Epithelial cell of prostate (primary cell): ENCODE data around the gene IGLL1.
"Not testable (repeated sequence)": the region's sequence is repeated elsewhere in the genome, so short reads cannot be mapped to it uniquely, and the experiment has no call there.

Experiments used
- DNase-seq: peaks from one replicate; pipeline ENCODE4 v3.0.0-alpha.2; 2011; ENCODE audit warnings: low read depth, low spot score
- H3K27ac ChIP-seq: fragments of 450-650 bp; 2 replicates; pipeline ENCODE4 v1.5.1; 2017; ENCODE audit warnings: mild to moderate bottlenecking

IGLL1 gene

DNA sequence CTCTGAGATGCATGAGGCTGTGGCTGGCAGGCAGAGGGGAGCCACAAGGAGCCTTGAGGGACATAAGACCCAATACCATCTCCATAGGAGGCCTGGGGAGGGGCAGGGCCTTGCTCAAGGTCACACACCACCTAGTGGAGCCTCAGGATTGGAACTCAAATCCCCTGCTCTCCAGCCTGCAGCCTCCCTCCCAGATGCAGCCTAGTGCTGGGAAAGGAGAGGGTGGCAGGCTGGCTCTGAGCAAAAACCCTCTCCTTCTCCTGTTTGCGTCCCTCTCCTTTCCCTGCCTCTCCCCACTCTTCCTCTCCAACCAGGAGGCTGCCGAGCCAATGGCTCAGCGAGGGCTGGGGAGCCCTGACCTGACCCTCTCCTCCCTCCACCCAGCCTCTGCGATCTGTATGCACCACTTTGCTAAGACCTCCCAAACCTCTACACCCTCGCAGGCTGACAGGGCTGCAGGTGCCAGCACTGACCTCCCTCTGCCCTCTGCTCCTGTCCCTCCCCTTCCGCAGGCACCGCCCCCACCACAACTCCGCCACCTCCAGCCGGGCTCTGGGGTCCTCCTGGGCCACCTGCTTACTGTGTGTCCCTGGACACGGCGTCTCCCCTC, 14.7 kb downstream of the IGLL1 start:
- no peak overlapping the region for H3K27ac ChIP-seq
- no peak for DNase-seq

DNA sequence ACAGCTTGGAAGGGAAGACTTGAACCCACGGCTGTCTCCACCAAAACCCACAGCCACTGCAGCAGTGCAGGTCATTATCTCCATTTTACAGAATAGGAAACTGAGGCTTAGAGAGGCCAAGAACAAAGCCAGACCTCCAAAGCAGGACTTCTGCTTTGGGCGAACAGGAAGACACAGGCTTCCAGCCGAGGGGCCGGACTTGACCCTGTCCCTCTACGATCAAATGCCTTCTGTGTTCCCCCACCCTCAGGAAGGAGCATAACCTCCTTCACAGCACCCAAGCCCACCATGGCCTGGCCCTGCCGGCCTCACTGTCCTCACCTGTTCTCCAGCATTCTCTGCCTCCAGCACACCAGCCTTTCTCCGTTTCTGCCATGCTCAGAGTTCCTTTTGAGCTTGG, 15.8 kb downstream of the IGLL1 start:
- H3K27ac ChIP-seq: no peak overlapping the region
- no peak for DNase-seq

- H3K27ac ChIP-seq: no peak overlapping the region
- DNase-seq: no peak
Observed at GRCh38 chr22:23563111-23563510, 17.0 kb downstream of the IGLL1 start.

DNA sequence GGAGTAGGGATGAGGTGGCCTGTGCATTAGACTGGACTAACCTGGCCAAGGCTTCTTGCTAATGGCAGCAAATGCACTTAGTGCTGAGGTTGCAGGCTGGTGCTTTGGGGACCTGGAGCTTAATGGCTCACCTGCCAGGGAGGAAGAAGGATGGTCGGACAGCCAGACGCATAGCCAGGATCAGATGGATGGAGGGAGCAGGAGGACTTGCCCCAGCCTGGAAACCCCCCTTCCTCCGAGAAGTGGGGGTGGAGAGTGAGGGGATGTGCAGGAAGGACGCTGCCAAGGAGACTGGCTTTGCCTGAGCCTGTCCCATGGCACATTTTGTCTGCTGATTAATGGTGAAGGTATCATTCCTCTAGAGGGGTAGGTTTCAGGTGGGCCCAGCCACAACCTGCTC, 17.9 kb downstream of the IGLL1 start:
- no peak overlapping the region for H3K27ac ChIP-seq
- no peak for DNase-seq

DNA sequence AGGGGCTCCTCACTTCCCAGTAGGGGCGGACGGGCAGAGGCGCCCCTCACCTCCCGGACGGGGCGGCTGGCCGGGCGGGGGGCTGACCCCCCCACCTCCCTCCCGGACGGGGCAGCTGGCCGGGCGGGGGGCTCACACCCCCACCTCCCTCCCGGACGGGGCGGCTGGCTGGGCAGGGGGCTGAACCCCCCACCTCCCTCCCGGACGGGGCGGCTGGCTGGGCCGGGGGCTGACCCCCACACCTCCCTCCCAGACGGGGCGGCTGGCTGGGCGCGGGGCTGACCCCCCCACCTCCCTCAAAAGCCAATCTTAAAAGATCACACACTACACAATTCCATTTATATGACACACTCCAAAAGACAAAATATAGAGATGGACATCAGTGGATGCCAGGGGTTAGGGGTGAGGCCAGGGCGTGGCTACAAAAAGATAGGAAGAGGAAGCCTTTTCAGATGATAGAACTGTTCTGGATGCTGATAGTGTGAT, 19.0 kb downstream of the IGLL1 start:
- H3K27ac ChIP-seq, DNase-seq: not testable (repeated sequence)

- not testable (repeated sequence) for DNase-seq, H3K27ac ChIP-seq
Observed at GRCh38 chr22:23560215-23560614, 19.9 kb downstream of the IGLL1 start.

DNA sequence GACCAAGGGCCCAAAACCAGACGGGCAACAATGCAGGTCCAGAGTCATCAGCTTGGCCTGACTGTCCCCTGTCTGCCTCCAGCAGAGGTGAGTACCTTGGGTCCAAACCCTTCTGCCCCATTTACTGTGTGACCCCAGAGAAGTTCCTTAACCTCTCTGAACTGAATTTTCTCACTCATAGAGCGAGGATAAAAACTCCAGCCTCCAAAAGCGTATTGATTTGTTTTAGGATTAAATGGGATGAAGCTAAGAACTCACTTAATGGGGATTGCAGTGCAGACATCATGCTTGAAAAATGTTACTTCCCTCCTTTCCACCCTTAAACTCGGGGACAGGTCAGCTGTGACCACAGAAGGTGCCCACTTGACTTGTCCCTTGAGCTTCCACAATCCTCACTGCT, 22.6 kb downstream of the IGLL1 start:
- no peak overlapping the region for H3K27ac ChIP-seq
- no peak for DNase-seq

DNA sequence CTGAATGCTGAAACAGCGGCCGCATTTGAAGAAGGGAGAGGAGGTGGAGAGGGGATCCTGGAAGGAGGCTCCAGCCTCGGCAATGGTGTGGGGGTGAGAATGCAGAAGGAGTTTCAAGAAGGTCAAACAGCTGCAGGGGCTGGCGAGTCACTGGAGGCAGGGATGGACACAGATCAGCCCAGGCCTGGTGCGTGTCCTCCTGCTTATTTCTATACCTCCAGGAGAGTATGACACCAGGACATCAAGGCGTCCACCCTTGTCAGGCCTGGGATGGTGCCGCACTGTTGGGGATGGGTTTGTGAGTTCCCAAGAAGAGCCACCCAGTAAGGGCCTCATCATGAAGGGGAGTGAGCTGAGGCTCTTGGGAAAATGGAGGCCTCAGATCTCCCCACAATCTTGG, 23.1 kb downstream of the IGLL1 start:
- DNase-seq: no peak
- H3K27ac ChIP-seq: no peak overlapping the region

- no peak overlapping the region for H3K27ac ChIP-seq
- no peak for DNase-seq
Observed at GRCh38 chr22:23556026-23556620, 24.0 kb downstream of the IGLL1 start.

DNA sequence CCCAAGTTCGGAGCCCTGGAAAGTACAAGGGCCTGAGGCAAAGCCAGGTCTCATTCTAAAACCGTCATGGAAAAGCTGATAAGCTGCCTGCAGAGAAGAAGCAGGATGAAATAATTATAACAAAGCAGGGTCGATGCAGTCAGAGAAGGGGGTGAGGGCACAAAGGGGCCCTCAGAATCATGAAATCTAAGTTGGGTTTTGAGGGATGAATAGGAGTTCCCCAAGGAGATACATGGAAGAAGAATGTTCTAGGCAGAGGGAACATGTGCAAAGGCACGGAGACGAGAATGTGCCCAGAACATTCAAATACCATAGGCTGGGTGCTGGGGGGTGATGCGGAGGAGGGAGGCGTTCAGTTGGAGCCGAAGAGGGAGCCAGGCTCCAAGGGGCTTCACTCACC, 25.0 kb downstream of the IGLL1 start:
- no peak for DNase-seq
- H3K27ac ChIP-seq: no peak overlapping the region

GRCh38 chr22:23553924-23554870, 25.9 kb downstream of the IGLL1 start:
- no peak overlapping the region for H3K27ac ChIP-seq
- no peak for DNase-seq

DNA sequence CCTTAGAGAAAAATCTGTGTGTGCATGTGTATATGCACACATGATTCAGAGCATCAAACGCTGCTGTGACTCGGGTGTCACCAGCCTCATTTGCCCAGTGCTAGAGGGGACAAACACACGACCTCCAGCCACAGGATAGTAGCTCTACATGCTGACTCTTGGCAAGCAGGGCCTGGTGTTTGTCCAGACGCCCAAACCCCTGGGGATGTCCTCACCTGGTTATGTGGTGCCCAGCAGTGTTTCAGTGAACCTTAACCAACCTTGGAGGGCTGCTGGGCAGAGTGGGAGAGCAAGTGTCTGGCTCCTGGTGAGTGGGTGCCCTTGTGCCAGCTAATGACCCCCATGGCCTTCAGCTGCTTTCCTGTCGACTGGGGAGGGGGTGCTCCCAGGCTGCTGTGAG, 26.7 kb downstream of the IGLL1 start:
- no peak overlapping the region for H3K27ac ChIP-seq
- no peak for DNase-seq

DNA sequence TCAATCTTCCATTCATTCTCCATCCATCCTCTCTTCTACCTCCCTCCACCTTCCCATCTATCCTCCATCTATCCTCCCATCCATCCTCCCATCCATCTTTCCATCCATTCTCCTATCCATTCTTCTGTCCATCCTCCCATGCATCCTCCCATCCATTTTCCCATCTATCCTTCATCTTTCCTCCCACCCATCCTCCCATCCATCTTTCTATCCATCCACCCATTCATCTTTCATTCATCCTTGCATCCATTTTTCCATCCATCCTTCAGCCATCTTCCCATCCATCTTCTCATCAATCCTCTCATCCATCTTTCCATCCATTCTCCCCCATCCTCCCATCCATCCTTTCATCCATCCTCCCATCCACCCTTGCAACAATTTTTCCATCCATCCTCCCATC, 27.5 kb downstream of the IGLL1 start:
- DNase-seq: no peak
- H3K27ac ChIP-seq: no peak overlapping the region

GRCh38 chr22:23551385-23551784, 28.7 kb downstream of the IGLL1 start:
- H3K27ac ChIP-seq: no peak overlapping the region
- DNase-seq: no peak

DNA sequence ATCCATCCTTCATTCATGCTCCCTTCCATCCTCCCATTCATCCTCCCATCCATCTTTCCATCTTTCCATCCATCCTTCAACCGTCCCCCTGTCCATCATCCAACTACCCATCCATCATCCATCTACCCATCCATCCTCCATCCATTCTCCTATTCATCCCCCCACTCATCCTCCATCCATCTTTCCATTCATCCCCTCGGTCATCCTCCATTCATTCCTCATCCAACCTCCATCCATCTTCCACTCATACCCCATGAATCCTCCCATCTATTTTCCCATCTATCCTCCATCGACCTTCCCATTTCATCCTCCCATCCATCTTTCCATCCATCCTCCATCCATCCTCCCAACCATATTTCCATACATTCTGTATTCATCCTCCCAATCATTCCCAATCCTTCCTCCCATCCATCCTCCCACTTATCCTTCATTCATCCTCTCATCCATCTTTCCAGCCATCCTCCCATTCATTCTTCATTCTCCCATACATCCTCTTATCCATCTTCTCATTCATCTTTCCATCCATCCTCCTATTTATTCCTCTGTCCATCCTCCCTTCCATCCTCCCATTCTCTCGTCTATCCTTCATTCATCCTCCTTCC, 29.9 kb downstream of the IGLL1 start:
- DNase-seq: no peak
- H3K27ac ChIP-seq: no peak overlapping the region

DNA sequence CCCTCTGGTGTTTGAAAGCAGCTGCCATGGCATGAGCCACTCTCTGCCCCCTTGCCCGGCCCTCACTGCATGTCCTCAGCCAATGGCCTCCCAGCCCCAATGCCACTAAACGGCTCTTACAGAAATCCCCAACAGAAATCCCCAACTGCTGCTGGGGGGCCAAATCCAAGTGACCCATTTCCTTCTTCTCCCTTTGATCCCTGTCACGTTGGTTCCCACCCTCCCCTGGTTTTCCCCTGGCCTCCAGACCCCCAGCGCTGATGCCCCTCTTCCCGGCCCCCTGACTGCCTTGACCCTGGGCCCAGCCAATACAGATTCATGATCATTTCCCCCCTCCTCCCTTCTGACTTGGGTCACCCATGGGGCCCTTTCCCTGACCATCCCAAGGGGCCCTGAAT, 30.9 kb downstream of the IGLL1 start:
- no peak overlapping the region for H3K27ac ChIP-seq
- no peak for DNase-seq

GRCh38 chr22:23548501-23549197, 31.4 kb downstream of the IGLL1 start:
- DNase-seq: no peak
- H3K27ac ChIP-seq: no peak overlapping the region

- no peak overlapping the region for H3K27ac ChIP-seq
- no peak for DNase-seq
Observed at GRCh38 chr22:23547818-23548500, 32.1 kb downstream of the IGLL1 start.

- not testable (repeated sequence) for DNase-seq, H3K27ac ChIP-seq
Observed at GRCh38 chr22:23547382-23547781, 32.7 kb downstream of the IGLL1 start.

GRCh38 chr22:23544852-23545251, 35.2 kb downstream of the IGLL1 start:
- no peak overlapping the region for H3K27ac ChIP-seq
- DNase-seq: no peak
